AG08395 (cell line): ENCODE measurements around the gene SMARCA2.

Experiments used
- DNase-seq: peaks from one replicate; pipeline ENCODE4 v3.0.0; 2012; ENCODE audit warnings: mixed read lengths, low spot score

Gene SMARCA2

DNA sequence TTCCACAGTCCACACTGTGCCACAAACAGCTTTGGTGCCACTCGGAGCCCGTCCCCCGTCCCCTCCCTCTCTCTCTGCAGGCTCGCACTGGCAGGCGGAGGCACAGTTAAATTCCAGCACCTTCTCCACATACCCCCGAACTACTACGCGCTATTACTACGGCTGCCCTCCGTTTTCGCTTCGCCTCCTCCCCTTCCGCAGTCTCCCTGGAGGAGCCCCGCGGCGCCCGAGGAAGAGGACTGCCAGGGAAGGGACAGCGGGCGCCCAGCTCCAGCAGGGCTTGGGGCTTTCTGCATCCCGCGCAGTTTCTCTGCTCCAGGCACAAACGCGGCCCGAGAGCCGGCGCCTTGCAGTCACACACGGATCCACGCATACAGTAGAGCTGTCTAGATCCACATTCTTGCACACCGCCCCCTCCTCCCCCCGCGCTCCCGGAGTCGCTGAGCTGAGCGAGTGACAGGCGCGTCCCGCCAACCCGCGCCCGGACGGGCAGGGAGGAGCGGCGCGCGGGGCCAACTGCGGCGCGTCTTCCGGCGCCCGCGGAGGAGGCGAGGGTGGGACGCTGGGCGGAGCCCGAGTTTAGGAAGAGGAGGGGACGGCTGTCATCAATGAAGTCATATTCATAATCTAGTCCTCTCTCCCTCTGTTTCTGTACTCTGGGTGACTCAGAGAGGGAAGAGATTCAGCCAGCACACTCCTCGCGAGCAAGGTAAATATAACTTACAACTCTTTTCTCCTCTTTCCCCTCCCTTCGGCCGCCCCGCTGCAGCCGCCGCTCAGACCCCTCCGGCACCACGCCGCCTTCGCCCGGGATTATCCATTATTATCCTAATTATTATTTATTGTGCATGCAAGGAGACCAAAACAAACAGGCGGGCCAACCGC is at the start of gene SMARCA2:
Gene SMARCA2 (plus strand): TSS at position 652 of the 885 bp plus-strand sequence. CDS start 13,676 bp downstream, outside the sequence.
- DNase-seq = peak; percentile 93

DNA sequence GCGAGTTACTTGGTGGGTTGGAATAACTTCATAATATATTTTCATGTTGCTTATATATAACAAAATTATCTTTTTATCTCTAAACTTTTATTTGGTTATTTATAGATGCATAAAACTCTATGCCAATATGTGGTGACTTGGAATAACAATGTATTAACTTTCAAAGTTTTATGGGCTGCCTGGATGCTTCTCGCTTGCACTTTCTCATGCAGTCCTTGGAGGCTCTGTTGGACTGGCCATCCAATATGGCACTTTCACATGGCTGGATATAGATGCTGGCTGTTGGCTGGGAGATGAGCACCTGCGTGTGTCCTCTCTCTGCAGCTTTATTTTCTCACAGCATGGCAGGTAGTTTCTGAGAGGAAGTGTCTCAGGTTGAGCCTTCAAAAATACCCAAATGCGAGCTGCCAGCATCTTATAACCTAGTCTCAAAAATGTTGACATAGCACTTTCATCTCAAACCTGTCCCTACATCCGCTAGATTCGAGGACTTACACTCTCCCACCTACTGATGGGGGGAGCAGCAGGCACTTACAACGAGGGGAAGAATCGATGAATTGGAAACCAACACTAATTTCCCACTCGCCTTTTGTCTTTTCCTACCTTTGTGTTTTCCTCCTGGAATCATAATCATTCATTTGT is 48.3 kb upstream of the SMARCA2 start:
- no peak for DNase-seq

DNA sequence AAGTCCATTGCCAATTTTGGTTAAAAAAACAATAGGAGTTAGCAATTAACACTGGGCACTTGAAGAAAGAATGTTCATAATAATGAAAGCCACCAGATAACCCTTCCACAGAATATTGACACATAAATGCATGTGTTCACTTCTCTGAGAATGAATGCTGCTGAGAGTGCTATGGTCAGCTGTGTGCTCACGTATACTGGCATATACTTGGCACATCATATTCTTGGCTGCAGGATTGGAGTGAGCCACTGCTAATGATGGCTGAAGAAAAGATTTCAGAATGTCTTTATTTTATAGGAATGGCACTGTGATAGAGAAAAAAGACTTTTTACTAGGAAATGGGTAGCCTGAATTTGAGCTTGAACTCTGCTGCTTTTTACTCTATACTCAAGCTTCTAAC is 46.0 kb upstream of the SMARCA2 start:
- DNase-seq = no peak

DNA sequence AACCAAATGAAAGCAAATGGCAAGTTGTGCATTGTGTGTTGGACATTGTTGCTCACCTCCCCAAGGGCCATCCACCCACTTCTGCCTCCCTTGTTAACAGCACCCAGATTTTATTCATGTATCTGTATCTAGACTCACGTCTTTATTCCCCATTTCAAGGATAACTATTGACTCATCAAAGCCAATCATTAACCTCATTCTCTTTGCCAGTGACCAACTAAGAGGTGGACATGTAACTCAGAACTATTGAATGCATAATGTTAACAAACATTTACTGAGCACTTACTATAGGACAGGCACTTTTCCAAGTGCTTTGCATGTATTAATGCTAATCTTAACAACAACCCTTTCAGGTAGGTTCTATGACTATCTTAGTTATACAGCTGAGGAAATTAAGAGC is 45.2 kb upstream of the SMARCA2 start:
- no peak for DNase-seq

DNA sequence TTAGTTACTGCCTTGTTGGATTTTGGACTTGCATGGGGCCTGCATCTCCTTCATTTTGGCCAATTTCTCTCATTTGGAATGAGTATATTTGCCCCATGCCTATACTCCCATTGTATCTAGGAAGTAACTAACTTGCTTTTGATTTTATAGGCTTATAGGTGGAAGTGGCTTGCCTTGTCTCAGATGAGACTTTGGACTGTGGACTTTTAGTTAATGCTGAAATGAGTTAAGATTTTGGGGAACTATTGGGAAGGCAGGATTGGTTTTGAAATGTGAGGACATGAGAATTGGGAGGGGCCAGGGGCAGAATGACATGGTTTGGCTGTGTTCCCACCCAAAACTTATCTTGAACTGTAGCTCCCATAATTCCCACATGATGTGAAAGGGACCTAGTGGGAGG is 42.5 kb upstream of the SMARCA2 start:
- no peak for DNase-seq

DNA sequence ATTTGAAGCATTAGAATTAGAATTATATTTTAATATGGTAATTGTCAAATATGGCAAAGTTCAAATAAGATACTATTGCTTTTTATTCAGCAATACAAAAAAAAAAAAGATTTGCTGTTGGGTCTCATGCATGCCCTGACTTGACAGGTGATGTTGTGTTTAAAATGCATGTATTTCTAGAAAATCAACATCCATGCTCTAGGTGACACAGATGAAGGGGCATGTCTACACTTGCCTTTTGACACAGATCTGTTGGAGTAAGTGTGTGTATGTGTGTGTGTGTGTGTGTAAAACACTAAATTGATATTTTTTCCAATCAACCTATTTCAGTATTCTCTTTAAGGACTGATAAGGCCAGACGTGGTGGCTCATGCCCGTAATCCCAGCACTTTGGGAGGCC is 38.1 kb upstream of the SMARCA2 start:
- DNase-seq = no peak

DNA sequence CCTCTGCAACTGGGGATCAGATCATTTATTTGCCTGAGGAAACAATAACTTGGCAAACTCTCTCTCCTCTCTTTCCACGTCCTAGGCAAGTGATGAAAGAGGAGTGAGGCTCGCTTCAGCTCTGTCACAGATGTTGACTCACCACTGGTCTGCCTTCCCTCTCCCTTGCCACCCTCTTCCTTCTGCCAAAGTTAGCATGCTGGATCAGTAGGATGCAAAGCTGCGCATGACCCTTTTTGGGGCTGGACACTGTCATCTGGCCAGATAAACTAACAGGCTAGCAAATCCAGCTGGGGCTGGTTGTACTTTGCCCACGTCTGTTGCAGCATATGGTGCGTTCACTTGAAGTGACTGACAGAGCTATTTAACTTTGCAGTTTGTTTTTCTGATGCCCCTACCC is 36.2 kb upstream of the SMARCA2 start:
- peak; percentile 92 for DNase-seq

DNA sequence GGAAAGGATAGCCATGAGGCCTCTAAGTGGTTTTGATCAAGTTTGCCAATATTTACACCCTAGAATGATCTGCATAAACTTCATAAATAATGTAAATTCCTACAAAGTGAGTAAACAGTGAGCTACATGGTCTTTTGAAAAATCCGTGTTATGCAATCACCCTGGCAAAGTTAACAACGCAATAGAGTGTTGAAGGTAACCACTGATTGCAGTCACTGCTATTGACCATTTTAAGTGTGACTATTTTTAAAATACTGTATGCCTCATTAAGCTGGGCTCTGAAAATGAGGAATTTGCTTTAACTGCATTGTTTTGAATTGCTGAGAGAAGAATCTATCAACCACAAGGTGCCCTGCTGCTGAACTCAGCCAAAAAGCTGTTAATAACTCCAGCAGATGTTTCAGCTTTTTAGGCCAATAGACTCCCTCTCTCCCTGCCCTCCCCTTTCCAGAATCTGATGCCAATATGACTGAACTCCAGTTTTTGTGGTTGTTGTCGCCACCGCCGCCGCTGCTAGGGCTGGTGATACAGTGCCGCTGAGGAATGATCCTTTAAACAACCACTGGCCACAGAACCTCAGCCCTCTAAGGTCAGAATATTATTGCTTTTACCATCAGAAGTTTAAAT is 35.3 kb upstream of the SMARCA2 start:
- DNase-seq = peak; percentile 86

DNA sequence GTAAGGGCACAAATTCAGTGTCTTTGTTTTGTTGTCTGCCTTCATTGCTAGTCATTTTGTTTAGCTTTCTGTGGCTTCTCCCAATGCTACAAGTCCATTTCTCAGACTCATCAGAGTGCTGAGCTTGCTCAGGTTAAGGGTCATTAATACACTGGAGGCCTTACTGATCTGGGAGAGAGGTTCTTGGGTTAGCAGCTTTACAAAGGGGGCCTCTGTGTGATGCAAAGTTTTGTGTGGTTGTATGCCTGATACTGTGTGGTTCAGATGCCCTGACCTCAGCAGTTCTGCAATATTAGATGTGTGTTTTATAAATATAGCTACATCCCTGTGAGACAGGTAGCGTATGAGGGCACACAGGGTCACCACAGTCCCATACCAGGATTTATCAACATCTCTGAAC is 34.8 kb upstream of the SMARCA2 start:
- DNase-seq = no peak

DNA sequence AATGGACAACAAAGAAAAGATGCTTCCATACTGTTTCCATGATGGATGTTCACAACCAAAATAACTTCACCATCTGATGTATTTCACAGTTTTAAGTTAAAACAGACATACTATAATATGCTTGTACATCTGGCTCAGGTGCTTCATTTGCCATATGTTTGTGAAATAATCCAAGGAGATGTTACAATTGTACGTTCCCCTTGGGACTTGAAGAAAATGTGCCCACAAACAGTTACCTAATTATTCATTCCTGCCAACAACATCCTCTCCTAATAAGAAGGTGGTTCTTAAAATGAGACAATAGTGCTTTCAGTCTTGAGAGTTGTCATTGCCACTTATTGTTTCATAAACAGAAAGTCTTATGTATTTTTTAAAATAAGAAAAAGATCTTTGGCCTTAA is 33.1 kb upstream of the SMARCA2 start:
- no peak for DNase-seq

DNA sequence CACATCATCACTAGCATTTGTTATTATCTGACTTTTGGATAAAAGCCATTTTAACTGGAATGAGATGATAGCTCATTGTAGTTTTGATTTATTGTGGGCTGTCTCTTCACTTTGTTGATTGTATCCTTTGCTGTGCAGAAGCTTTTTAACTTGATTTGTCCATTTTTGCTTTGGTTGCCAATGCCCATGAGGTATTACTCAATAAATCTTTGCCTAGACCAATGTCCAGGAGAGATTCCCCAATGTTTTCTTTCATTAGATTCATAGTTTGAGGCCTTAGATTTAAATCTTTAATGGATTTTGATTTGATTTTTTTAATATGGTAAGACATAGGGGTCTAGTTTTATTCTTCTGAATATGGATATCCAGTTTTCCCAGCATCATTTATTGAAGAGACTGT is 28.8 kb upstream of the SMARCA2 start:
- DNase-seq = no peak

DNA sequence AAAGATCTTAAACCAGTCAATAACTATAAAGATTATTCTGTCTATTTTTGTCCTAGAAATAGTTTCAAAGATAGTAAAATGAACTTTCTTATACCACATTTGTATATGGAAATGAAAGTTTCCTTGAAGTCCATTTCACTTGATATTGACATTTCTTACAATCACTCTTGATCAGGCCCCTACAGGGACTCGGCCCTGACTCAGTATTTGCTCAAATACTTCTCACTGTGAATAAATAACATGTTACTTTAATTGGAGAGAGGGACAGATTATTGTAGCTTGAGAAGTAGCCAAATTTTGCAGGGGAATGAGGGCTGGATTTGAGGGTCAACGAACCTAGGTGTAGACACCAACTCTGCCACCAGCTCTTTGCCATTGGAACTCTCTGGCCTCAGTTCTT is 25.6 kb upstream of the SMARCA2 start:
- no peak for DNase-seq

DNA sequence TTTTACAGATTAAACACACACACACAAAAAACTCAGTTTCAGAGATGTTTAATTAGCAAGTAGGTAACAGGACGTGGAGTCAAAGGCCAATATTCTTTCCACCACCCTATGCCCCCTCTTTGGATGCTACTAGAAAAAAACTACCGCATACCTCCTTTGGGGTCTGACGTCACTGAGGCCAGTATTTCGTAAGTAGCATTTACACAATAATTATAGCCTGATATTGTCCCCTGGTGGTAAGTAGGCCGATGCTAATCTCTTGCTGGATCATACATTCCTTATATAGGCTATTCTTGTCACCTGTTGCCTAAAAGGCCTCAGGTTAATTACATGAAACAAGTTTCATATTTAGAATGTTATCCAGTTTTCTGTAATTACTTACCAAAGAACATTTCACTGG is 21.0 kb upstream of the SMARCA2 start:
- DNase-seq = no peak

DNA sequence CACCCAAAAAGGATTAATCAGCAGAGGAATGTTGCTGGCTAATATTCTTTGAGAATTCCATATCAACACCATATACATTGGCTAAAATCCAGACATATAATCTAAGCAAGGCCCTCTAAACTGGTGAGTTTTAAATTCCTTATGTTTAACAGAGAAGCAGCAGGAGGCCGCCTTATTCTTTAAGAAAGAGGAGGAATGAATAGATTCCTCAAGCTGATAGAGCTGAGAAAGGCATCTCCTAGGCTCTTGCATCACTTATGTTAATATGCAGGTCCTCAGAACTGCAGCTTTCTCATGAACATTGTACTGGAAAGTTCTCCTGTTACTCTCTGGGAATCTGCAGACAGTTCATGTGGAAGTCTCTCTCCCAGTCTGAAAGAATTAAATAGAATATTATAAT is 20.1 kb upstream of the SMARCA2 start:
- no peak for DNase-seq

DNA sequence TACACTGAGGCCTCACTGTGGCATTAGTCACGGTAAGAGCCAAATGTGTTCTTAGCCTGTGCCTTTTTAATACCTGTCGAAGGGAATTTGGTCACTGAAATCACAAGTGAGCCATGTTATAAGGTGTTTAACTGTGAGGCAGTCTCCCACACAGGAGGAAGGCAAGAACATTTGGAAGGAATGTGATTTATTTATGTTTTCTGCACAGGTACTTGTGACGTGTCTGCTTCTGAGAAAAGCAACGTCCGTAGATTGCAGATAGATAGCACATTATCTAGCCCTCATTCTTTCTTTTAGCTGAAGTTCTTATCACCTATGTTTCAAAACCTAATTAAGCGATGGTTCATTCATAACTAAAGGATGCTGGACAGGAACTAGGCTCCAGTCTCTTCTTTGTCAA is 19.0 kb upstream of the SMARCA2 start:
- DNase-seq = no peak

DNA sequence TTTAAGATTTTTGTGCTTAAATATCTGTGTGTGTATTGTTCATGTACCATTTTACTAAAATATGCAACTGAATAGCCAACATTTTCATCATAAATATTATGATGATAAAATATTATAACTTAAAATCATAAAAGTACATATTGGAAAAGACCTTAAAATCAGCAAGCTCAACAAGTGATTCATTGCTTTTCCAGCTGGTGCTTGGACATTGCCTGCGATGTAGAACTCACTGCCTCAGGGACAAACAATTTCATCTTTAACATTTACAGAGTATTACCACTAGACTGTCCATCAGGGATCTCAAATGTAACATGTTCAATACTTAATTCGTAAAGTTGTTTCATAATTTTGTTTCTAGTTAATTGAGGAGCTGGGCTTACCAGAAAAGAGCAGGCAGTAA is 17.5 kb upstream of the SMARCA2 start:
- no peak for DNase-seq

DNA sequence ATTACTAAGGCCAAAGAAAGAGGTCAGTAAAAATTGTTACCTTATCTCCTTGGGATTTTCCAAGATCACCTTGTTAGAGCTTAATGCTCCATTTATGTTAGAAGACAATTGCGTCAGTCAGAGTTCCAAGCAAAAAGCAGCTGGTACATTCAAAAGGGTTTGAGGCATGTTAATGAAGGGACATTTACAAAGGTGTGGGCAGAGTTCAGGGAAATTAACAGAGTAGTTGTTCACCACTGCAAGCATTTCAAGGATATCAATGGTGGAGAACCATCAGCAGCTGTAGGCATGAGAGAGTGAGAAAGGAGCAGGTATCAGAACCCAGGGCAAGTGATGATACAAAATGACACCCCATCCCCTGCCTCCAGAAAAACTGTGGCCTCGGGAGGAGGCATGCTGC is 17.0 kb upstream of the SMARCA2 start:
- no peak for DNase-seq

DNA sequence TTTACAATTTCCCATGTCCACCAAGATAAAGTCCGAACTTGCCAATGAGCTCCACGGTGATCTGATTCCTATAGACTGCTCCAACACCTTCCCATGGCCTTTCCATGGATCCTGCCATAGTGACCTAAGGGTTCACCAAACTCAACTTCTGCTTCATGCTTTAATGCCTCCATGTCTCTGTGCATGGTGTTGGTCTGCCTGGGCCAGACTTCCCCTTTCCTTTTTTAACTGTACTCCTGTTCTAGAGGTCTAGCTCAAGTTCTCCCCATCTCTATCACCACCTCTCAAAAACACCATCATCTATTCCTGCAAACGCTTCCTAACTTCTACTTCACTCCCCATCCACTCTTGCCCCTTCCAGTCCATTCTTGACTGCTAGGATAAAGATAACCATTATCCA is 14.8 kb upstream of the SMARCA2 start:
- DNase-seq = no peak

DNA sequence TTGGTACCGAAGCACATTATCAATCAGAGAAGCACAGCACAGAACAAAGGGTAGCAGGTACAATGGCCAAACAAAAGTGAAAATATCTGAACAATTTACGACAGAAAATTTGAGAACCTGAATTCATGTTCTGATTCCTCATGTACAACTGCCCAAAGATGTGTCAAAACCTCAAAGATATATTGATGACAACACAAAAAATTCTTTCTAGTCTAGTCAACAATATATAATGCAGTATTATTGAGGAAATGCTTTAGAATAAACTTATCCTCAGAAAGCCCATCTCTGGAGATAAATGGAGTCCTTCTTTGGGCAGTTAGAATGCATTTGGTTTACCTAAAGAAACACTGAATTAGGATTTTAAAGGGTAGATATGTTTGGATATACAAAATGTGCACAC is 6.8 kb upstream of the SMARCA2 start:
- no peak for DNase-seq

DNA sequence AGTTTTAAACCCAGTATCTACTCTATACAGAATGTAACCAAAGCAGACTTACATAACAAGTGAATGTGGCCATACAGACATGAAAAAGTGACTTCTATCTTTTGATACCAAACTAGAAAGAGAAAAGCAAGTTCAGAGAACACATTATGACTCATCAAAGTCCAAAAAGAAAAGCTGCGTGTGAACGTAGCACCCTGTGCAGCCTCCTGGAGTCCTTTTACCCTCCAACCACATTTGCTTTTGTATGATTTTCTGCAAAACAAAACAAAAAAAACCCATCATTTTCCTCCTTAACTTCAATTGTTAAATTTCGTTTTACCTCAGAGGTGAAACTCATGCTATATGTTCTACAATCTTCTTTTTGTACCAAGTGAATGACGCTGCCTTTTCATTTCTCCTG is 2.8 kb upstream of the SMARCA2 start:
- DNase-seq = no peak

DNA sequence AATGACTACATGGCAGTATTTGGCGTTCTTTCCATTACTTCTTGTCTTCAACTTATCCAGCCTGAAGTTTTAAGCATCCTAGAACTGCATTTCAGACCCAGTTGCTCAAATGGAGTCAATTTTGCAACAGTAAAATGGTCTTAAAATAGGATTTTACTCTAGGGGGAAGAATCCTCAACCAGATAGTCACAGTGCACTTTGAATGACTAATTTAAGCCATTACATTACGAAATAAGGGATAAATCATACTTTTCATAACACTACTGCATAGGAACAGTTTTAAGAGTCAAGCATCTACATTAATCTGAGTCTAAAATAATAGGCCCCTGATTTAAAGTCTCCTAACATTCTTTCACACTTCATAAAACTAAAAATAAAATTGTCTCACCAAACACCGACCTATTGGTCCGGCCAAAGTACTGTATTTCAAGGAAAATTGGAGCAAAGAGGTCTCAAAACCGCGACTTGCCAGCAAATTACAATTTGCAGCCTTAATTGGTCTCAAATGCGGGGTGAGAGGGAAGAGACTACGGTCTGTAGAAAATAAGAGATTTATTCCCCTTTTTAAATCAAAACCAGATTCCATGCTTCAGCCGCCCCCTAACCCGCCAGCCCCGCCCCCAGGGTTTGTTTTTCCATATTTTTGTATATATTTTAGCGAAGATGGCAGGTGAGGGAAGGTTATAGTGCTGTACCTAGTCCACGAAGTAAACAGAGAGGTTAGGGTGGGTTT is 1.2 kb upstream of the SMARCA2 start:
- DNase-seq = peak; percentile 49

DNA sequence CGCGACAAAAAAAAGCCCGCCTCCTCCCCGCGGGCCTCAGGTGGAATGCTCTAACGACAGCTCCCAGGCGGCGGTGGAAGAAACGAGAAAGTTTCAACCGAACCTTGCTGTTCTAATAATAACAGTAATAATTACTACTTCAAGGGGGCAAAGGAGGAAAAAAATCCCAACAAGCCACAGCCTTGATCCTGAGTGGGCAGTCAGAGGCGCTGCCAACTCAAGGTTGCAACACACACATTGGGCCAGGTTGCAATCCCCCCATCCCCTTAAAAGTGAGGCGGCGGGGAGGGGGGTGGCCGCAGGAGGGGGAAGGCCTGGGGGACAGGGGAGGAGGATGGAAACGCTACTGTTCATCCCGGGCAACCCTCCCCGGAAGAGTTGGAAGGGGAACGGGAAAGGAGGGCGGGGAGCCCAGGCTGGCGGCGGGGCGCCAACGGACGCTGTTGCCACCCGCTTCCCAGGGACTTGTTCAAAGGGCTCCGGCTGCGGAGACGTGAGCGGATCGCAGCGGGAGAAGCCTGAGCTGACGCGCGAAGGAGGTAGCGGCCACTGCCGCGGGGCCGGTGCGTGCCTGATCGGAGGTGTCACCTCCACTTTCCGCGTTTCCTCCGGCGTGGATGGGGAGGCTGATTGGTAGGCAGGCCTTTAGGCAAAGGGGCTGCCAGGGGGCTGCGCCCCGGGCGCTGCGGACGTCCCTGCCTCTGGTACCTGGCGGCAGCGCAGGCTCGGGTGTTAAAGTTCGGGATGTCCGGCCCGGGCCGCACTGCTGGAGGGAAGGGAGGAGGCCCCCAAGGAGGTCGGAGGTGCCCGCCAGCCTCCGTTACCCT is 647 bp downstream of the SMARCA2 start:
- DNase-seq = no peak
